GM12801 (cell line): Measurements from ENCODE around the gene KRTAP10-6.

Experiments used
- TF ChIP-seq, protein P1 (sequence below): IDR thresholded peaks from one replicate; pipeline ENCODE4 v1.5.1; 2011; ENCODE audit warnings: control low read depth; ENCODE audit not compliant: insufficient read length; ENCODE audit errors: extremely low read depth

KRTAP10-6 gene

GRCh38 chr21:44614161-44614631 is 21.9 kb upstream of the KRTAP10-6 start:
- TF ChIP-seq, protein P1, sequence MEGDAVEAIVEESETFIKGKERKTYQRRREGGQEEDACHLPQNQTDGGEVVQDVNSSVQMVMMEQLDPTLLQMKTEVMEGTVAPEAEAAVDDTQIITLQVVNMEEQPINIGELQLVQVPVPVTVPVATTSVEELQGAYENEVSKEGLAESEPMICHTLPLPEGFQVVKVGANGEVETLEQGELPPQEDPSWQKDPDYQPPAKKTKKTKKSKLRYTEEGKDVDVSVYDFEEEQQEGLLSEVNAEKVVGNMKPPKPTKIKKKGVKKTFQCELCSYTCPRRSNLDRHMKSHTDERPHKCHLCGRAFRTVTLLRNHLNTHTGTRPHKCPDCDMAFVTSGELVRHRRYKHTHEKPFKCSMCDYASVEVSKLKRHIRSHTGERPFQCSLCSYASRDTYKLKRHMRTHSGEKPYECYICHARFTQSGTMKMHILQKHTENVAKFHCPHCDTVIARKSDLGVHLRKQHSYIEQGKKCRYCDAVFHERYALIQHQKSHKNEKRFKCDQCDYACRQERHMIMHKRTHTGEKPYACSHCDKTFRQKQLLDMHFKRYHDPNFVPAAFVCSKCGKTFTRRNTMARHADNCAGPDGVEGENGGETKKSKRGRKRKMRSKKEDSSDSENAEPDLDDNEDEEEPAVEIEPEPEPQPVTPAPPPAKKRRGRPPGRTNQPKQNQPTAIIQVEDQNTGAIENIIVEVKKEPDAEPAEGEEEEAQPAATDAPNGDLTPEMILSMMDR = no peak

DNA sequence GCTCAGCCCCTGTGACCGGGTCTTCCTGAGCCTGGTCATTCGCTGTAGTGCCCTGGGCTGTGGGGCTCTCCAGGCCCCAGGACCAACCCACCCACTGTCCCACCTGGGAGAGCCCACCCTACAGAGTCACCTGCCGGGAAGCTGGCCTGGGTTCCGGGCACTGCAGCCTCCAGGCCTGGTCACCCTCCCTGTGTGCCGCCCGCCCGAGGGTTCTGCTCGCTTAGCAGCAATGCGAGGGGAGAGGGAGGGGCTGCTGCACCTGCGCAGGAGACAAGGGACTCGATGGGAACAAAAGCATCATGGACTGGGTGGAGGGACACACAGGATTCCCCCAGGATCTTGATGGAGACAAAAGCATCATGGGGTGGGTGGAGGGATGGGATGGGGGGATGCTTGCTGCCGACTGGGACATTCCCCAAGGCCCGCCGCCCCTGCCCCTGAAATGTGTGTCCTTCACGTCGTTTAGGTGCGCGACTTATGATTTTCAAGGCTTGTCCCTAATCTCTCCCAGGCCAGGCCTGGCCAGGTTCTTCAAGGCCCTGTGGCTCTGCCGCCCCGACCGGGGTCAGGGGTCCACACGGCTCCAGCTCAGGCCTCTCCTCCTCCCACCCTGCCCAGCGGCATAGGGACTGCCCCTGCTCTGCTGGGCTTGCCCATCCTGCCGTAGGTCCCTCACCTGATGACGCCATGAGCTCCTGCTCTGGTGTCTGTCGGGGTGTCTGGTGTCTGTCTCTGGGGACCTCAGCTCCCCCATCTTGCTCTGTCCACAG is 21.3 kb upstream of the KRTAP10-6 start:
- TF ChIP-seq, protein P1 = no peak

- TF ChIP-seq, protein P1 = no peak
These were observed 20.4 kb upstream of the KRTAP10-6 start for GRCh38 chr21:44612669-44613229.

- TF ChIP-seq, protein P1 = no peak
These were observed 19.8 kb upstream of the KRTAP10-6 start, which contains the start of gene KRTAP10-8 for GRCh38 chr21:44612029-44612486. KRTAP10-8 (plus strand) TSS chr21:44612079; CDS start chr21:44612101, 22 bp downstream.

- TF ChIP-seq, protein P1 = no peak
These were observed 19.2 kb upstream of the KRTAP10-6 start for GRCh38 chr21:44611551-44611950.

DNA sequence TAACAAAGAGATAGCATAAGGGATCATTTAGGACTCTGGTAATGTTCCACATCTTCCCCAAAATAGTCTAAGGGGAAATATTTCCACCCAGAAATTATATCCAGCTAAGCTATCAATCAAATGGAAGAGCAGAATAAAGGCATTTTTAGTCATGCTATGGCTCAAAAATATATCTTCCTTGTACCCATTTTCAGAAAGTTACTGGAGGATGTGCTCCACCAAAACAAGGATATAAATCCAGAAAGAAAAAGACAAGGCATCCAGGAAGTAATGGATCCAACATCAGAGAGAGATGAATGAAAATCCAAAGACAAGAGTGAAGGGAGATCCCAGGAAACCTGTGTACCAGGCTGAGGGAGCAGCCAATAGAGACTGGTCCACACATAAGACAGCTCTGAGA is 16.9 kb upstream of the KRTAP10-6 start:
- TF ChIP-seq, protein P1 = no peak

DNA sequence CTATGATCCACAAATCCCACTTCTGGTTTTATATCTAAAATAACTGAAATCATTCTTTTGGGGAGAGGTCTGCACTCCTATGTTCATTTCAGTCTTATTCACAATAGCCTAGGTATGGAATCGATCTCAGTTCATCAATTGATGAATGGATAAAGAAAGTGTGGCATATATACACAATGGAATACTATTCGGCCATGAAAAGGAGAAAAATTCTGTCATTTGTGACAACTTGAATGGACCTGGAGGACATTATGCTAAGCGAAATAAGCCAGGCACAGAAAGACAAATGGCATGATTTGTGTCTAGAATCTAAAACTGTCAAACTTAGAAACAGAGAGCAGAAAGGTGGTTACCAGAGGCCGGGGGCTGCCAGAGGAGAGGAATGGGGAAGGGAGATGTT is 14.2 kb upstream of the KRTAP10-6 start:
- TF ChIP-seq, protein P1 = no peak
